Measurements from ENCODE around the gene RTL5.
A peak's percentile ranks its signal among the peaks of the same experiment; 100 is the strongest.
"Not testable (repeated sequence)": the region's sequence is repeated elsewhere in the genome, so short reads cannot be mapped to it uniquely, and the experiment has no call there.

The RTL5 gene

DNA sequence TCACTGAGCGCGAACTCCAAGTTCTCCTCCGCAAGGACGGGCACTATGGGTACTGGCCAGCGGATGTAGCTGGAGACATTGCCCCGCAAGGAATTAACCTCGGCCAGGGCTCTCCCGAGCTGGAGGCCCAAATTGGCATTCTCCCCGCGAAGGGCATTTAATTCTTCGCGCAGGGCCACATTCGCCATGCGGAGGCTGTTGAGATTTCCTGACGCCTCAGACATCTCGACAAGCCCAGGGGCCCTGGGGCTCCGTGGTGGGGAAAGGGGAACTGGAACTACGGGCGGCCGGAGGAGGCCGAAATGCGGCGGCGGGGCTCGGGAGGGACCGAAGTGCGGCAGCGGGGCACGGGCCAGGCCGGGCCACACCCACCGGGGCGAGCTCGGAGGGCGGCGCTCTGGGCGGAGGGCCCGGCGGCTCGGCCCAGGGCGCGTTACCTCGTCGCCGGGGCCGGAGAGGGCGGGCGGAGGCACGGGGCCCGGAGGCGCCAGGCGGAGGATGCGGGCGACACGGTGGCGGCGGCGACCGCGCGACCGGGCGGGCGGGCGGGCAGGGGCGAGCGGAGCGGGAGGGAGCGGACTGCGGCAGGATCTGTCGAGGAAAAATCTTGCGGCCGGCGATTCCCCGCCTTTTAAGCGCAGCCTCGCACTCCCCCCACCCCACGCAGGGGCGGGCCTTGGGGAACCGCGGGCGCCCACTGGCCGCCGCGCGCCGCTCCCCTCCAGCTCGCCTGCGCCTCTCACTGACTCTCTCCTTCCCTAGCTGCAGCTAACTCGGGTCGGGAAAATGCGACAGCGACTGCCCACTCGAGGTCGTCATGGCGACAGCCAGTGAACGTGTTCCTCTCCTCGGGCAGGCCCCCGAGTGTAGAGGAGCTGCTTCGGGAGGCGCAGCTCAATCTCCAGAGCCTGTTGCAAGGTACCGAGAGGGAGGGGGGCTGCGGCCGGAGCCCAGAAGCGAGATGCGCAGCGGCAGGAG lies at the start of gene RTL5:
Gene RTL5 (minus strand): TSS at position 599 of the 978 bp plus-strand sequence.
- H3K9ac ChIP-seq (ENCODE audit: low read depth in 1 of 2, low read length in 2 of 2): peak within 1 kb of the TSS in 1 of 2 donors; percentile 41
- no peaks in the 10 kb centered on the region for H3K4me1 ChIP-seq (ENCODE audit: control insufficient read depth in 2 of 2, insufficient read depth in 2 of 2, low read length in 2 of 2)
- no peaks in the 10 kb centered on the region for H3K36me3 ChIP-seq (ENCODE audit: control insufficient read depth in 2 of 2, insufficient read depth in 2 of 2, low read length in 2 of 2)
- H3K27ac ChIP-seq (ENCODE audit: low read depth in 2 of 2, low read length in 2 of 2): no peak within 1 kb of the TSS
- no peaks in the 10 kb centered on the region for H3K9me3 ChIP-seq (ENCODE audit: control insufficient read depth in 2 of 2, low read length in 2 of 2)
- peak within 1 kb of the TSS; percentile 44 for H3K4me3 ChIP-seq (ENCODE audit: low read length in 2 of 2)
- H3K27me3 ChIP-seq (ENCODE audit: control insufficient read depth in 2 of 2, insufficient read depth in 2 of 2, low read length in 2 of 2): peaks cover 27 to 31% of the 10 kb centered on the region in 2 donors

- H3K27me3 ChIP-seq (ENCODE audit: control insufficient read depth in 2 of 2, insufficient read depth in 2 of 2, low read length in 2 of 2): peaks cover 0 to 5% of the 10 kb centered on the region in 2 donors
- H3K4me1 ChIP-seq (ENCODE audit: control insufficient read depth in 2 of 2, insufficient read depth in 2 of 2, low read length in 2 of 2): peaks cover 5 to 6% of the 10 kb centered on the region in 2 donors
- H3K36me3 ChIP-seq (ENCODE audit: control insufficient read depth in 2 of 2, insufficient read depth in 2 of 2, low read length in 2 of 2): no peaks in the 10 kb centered on the region
- H3K9ac ChIP-seq (ENCODE audit: low read depth in 1 of 2, low read length in 2 of 2): peak overlapping the region in 1 of 2 donors; percentile 66
- no peaks in the 10 kb centered on the region for H3K9me3 ChIP-seq (ENCODE audit: control insufficient read depth in 2 of 2, low read length in 2 of 2)
- peak overlapping the region; percentile 78 to 92 for H3K4me3 ChIP-seq (ENCODE audit: low read length in 2 of 2)
- peak overlapping the region; percentile 74 to 80 for H3K27ac ChIP-seq (ENCODE audit: low read depth in 2 of 2, low read length in 2 of 2)
These were observed 48.8 kb upstream of the RTL5 start for GRCh38 chrX:72180539-72180938.

- no peak overlapping the region for H3K4me3 ChIP-seq (ENCODE audit: low read length in 2 of 2)
- peaks cover 0 to 3% of the 10 kb centered on the region in 2 donors for H3K27me3 ChIP-seq (ENCODE audit: control insufficient read depth in 2 of 2, insufficient read depth in 2 of 2, low read length in 2 of 2)
- no peaks in the 10 kb centered on the region for H3K36me3 ChIP-seq (ENCODE audit: control insufficient read depth in 2 of 2, insufficient read depth in 2 of 2, low read length in 2 of 2)
- no peak overlapping the region for H3K9ac ChIP-seq (ENCODE audit: low read depth in 1 of 2, low read length in 2 of 2)
- no peak overlapping the region for H3K27ac ChIP-seq (ENCODE audit: low read depth in 2 of 2, low read length in 2 of 2)
- H3K4me1 ChIP-seq (ENCODE audit: control insufficient read depth in 2 of 2, insufficient read depth in 2 of 2, low read length in 2 of 2): peaks cover under 1 to 2% of the 10 kb centered on the region in 2 donors
- H3K9me3 ChIP-seq (ENCODE audit: control insufficient read depth in 2 of 2, low read length in 2 of 2): no peaks in the 10 kb centered on the region
These were observed 45.3 kb upstream of the RTL5 start for GRCh38 chrX:72176981-72177380.

GRCh38 chrX:72176289-72176688 lies 44.6 kb upstream of the RTL5 start:
- H3K27ac ChIP-seq (ENCODE audit: low read depth in 2 of 2, low read length in 2 of 2); H3K4me1 ChIP-seq (ENCODE audit: control insufficient read depth in 2 of 2, insufficient read depth in 2 of 2, low read length in 2 of 2); H3K27me3 ChIP-seq (ENCODE audit: control insufficient read depth in 2 of 2, insufficient read depth in 2 of 2, low read length in 2 of 2); H3K4me3 ChIP-seq (ENCODE audit: low read length in 2 of 2); H3K36me3 ChIP-seq (ENCODE audit: control insufficient read depth in 2 of 2, insufficient read depth in 2 of 2, low read length in 2 of 2); H3K9me3 ChIP-seq (ENCODE audit: control insufficient read depth in 2 of 2, low read length in 2 of 2); H3K9ac ChIP-seq (ENCODE audit: low read depth in 1 of 2, low read length in 2 of 2): not testable (repeated sequence)

GRCh38 chrX:72169008-72169728 lies 37.5 kb upstream of the RTL5 start:
- no peak overlapping the region for H3K27ac ChIP-seq (ENCODE audit: low read depth in 2 of 2, low read length in 2 of 2)

GRCh38 chrX:72165551-72165950 lies 33.8 kb upstream of the RTL5 start:
- H3K36me3 ChIP-seq (ENCODE audit: control insufficient read depth in 2 of 2, insufficient read depth in 2 of 2, low read length in 2 of 2): no peaks in the 10 kb centered on the region
- no peaks in the 10 kb centered on the region for H3K4me1 ChIP-seq (ENCODE audit: control insufficient read depth in 2 of 2, insufficient read depth in 2 of 2, low read length in 2 of 2)
- no peak overlapping the region for H3K4me3 ChIP-seq (ENCODE audit: low read length in 2 of 2)
- H3K27ac ChIP-seq (ENCODE audit: low read depth in 2 of 2, low read length in 2 of 2): no peak overlapping the region
- peaks cover 0 to 2% of the 10 kb centered on the region in 2 donors for H3K27me3 ChIP-seq (ENCODE audit: control insufficient read depth in 2 of 2, insufficient read depth in 2 of 2, low read length in 2 of 2)
- H3K9ac ChIP-seq (ENCODE audit: low read depth in 1 of 2, low read length in 2 of 2): no peak overlapping the region
- H3K9me3 ChIP-seq (ENCODE audit: control insufficient read depth in 2 of 2, low read length in 2 of 2): no peaks in the 10 kb centered on the region

More at GRCh38 chrX:72169008-72169728, 37.5 kb upstream of the RTL5 start:
- Histone ChIP-seq H3K36me3 (ENCODE audit: control insufficient read depth in 2 of 2, insufficient read depth in 2 of 2, low read length in 2 of 2) (no peaks in the 10 kb centered on the region), H3K27me3 (ENCODE audit: control insufficient read depth in 2 of 2, insufficient read depth in 2 of 2, low read length in 2 of 2) (no peaks in the 10 kb centered on the region), H3K9ac (ENCODE audit: low read depth in 1 of 2, low read length in 2 of 2) (no peak overlapping the region), H3K4me3 (ENCODE audit: low read length in 2 of 2) (peak overlapping the region in 1 of 2 donors; percentile 53), H3K4me1 (ENCODE audit: control insufficient read depth in 2 of 2, insufficient read depth in 2 of 2, low read length in 2 of 2) (no peaks in the 10 kb centered on the region), H3K9me3 (ENCODE audit: control insufficient read depth in 2 of 2, low read length in 2 of 2) (no peaks in the 10 kb centered on the region)

DNA sequence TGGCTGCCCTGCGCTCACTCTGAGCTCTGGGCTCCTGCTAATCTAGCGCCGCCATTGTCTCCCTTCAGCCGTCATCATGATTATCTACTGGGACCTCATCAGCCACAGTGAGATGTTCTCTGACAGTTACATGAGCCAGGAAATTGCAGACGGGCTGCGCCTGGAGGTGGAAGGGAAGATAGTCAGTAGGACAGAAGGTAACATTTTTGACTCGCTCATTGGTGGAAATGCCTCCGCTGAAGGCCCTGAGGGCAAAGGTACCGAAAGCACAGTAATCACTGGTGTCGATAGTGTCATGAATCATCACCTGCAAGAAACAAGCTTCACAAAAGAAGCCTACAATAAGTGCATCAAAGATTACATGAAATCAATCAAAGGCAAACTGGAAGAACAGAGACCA lies 28.1 kb upstream of the RTL5 start:
- Histone ChIP-seq H3K36me3 (ENCODE audit: control insufficient read depth in 2 of 2, insufficient read depth in 2 of 2, low read length in 2 of 2) (no peaks in the 10 kb centered on the region), H3K9ac (ENCODE audit: low read depth in 1 of 2, low read length in 2 of 2) (no peak overlapping the region)

DNA sequence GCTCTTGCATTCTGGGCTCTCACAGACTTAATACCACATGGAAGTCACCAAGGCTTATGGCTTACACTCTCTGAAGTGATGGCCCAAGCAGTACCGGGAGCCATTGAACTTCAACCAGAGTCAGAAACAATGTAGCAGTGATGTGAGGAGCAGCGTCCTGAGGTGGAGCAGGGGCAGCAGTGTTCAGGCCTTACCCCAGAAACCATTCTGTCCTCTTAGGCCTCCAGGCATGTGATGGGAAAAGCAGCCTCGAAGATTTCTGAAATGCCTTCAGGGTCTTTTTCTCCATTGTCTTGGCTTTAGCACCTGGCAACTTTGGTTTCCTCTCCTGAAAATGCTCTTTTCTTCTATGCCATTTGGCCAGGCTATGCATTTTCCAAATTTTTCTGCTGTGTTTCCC lies 27.1 kb upstream of the RTL5 start:
- Histone ChIP-seq H3K9ac (ENCODE audit: low read depth in 1 of 2, low read length in 2 of 2) (no peak overlapping the region), H3K4me3 (ENCODE audit: low read length in 2 of 2) (no peak overlapping the region), H3K27me3 (ENCODE audit: control insufficient read depth in 2 of 2, insufficient read depth in 2 of 2, low read length in 2 of 2) (peaks cover 0 to 4% of the 10 kb centered on the region in 2 donors), H3K9me3 (ENCODE audit: control insufficient read depth in 2 of 2, low read length in 2 of 2) (peaks cover 0 to 5% of the 10 kb centered on the region in 2 donors), H3K4me1 (ENCODE audit: control insufficient read depth in 2 of 2, insufficient read depth in 2 of 2, low read length in 2 of 2) (no peaks in the 10 kb centered on the region), H3K27ac (ENCODE audit: low read depth in 2 of 2, low read length in 2 of 2) (no peak overlapping the region), H3K36me3 (ENCODE audit: control insufficient read depth in 2 of 2, insufficient read depth in 2 of 2, low read length in 2 of 2) (no peaks in the 10 kb centered on the region)

More for the DNA sequence above, 28.1 kb upstream of the RTL5 start:
- no peak overlapping the region for H3K4me3 ChIP-seq (ENCODE audit: low read length in 2 of 2)
- peaks cover 0 to 5% of the 10 kb centered on the region in 2 donors for H3K27me3 ChIP-seq (ENCODE audit: control insufficient read depth in 2 of 2, insufficient read depth in 2 of 2, low read length in 2 of 2)
- H3K27ac ChIP-seq (ENCODE audit: low read depth in 2 of 2, low read length in 2 of 2): no peak overlapping the region
- no peaks in the 10 kb centered on the region for H3K4me1 ChIP-seq (ENCODE audit: control insufficient read depth in 2 of 2, insufficient read depth in 2 of 2, low read length in 2 of 2)
- peaks cover 0 to 5% of the 10 kb centered on the region in 2 donors for H3K9me3 ChIP-seq (ENCODE audit: control insufficient read depth in 2 of 2, low read length in 2 of 2)

DNA sequence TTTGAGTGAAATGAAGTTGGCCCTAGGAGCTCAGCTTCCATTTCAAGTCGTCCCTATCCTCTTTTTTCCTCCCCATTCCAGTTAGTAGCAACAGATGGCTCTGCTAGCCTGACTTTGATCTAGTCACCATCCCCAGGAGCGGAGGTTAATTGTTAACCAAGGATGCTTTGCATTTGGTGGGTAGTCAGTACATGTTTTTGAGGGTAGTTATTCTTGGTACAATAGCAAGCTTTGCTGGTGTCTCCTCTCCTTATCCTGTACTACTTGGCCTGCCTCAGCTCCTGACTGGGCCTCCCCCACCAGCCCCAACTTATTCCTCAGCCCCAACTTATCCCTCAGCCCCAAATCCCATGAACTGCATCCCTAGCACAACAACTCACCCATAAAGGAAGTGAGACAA lies 14.8 kb upstream of the RTL5 start:
- Histone ChIP-seq H3K4me3 (ENCODE audit: low read length in 2 of 2) (no peak overlapping the region), H3K9me3 (ENCODE audit: control insufficient read depth in 2 of 2, low read length in 2 of 2) (no peaks in the 10 kb centered on the region), H3K27me3 (ENCODE audit: control insufficient read depth in 2 of 2, insufficient read depth in 2 of 2, low read length in 2 of 2) (peaks cover 2 to 15% of the 10 kb centered on the region in 2 donors), H3K9ac (ENCODE audit: low read depth in 1 of 2, low read length in 2 of 2) (no peak overlapping the region), H3K36me3 (ENCODE audit: control insufficient read depth in 2 of 2, insufficient read depth in 2 of 2, low read length in 2 of 2) (no peaks in the 10 kb centered on the region), H3K27ac (ENCODE audit: low read depth in 2 of 2, low read length in 2 of 2) (no peak overlapping the region), H3K4me1 (ENCODE audit: control insufficient read depth in 2 of 2, insufficient read depth in 2 of 2, low read length in 2 of 2) (no peaks in the 10 kb centered on the region)

DNA sequence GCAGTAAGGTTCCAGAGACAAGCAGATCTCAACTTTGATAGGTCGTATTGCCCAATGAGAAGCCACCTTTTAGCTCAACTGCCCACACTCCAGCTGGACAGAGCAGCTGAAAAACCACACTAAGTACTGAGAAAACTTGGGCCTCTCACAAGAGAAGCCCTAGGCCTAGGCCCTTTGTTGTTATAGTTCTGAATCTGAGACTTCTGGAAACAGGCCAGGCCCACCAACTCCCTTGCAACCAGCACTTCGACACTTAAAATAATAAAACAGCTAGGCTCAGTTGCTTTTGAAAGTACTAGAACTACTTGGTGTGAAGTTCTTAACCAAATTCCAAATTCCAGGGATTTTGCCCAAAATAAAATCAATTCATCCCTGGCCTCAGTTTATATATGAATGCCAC lies 13.5 kb upstream of the RTL5 start:
- no peaks in the 10 kb centered on the region for H3K36me3 ChIP-seq (ENCODE audit: control insufficient read depth in 2 of 2, insufficient read depth in 2 of 2, low read length in 2 of 2)
- no peak overlapping the region for H3K4me3 ChIP-seq (ENCODE audit: low read length in 2 of 2)

More for the DNA sequence above, 13.5 kb upstream of the RTL5 start:
- Histone ChIP-seq H3K9ac (ENCODE audit: low read depth in 1 of 2, low read length in 2 of 2) (no peak overlapping the region), H3K27me3 (ENCODE audit: control insufficient read depth in 2 of 2, insufficient read depth in 2 of 2, low read length in 2 of 2) (peaks cover 2 to 11% of the 10 kb centered on the region in 2 donors), H3K27ac (ENCODE audit: low read depth in 2 of 2, low read length in 2 of 2) (no peak overlapping the region), H3K9me3 (ENCODE audit: control insufficient read depth in 2 of 2, low read length in 2 of 2) (no peaks in the 10 kb centered on the region), H3K4me1 (ENCODE audit: control insufficient read depth in 2 of 2, insufficient read depth in 2 of 2, low read length in 2 of 2) (no peaks in the 10 kb centered on the region)
